Tibial nerve (tissue), 4 donors: Measurements from ENCODE around the gene SIMC1. TPM values are rescaled to one million over a fixed set of nuclear protein-coding genes. Genes with fewer than 3 reads are reported as not detected.
"Not testable (repeated sequence)": the region's sequence is repeated elsewhere in the genome, so short reads cannot be mapped to it uniquely, and the experiment has no call there.

Experiments used
- DNase-seq, 2 donors: peaks; one replicate each; pipeline ENCODE4 v3.0.0-alpha.2; 2019; ENCODE audit warnings: low spot score in 2 of 2
- H3K27ac ChIP-seq, 4 donors: fragments of 200-600 bp; sonication (generic) in 3 of 4; one replicate each; pipeline ENCODE4 v1.5.1; 2017 to 2019; ENCODE audit warnings: mild to moderate bottlenecking in 1 of 4
- H3K27me3 ChIP-seq, 2 donors: fragments of 200-600 bp; sonication (generic) in 1 of 2; one replicate each; pipeline versions ENCODE4 v1.5.1 to v1.6.0; 2017 to 2019
- H3K36me3 ChIP-seq, 3 donors: fragments of 200-600 bp; sonication (generic); one replicate each; pipeline ENCODE4 v1.5.1; 2018 to 2019
- H3K4me1 ChIP-seq, 4 donors: fragments of 200-600 bp; sonication (generic) in 3 of 4; one replicate each; pipeline ENCODE4 v1.5.1; 2017 to 2019
- H3K4me3 ChIP-seq, 4 donors: fragments of 200-600 bp; sonication (generic) in 3 of 4; one replicate each; pipeline ENCODE4 v1.5.1; 2017 to 2019; ENCODE audit warnings: mild to moderate bottlenecking in 1 of 4, moderate library complexity in 1 of 4
- H3K9me3 ChIP-seq, 4 donors: fragments of 200-600 bp; sonication (generic) in 3 of 4; one replicate each; pipeline ENCODE4 v1.5.1; 2017 to 2019
- EP300 ChIP-seq, 2 donors: sonication (generic); formaldehyde crosslinking; IDR thresholded peaks; one replicate each; pipeline ENCODE4 v1.6.1; 2017; ENCODE audit warnings: antibody characterized with exemption in 2 of 2, mild to moderate bottlenecking in 1 of 2
- POLR2A ChIP-seq, 2 donors: fragments of 450-650 bp; IDR thresholded peaks; one replicate each; pipeline ENCODE4 v1.6.1; 2017; ENCODE audit warnings: antibody characterized with exemption in 2 of 2, mild to moderate bottlenecking in 2 of 2, moderate library complexity in 2 of 2
- WGBS, 2 donors: methylation state at CpG; one replicate each; pipeline ENCODE4 v1.1.5; 2018; 5-methylcytosine and 5-hydroxymethylcytosine counted together
- total RNA-seq, 4 donors: library from RNA; depleted of rRNA; stranded (reverse); fragments of >200 nt; gene quantifications; one replicate each; pipeline ENCODE4 v1.1.0, GENCODE V29; 2016
- TF ChIP-seq, protein P1 (sequence below), 5 experiments: fragments of 200-600 bp in 3 of 5; fragments of 450-650 bp in 2 of 5; sonication (generic) in 3 of 5; IDR thresholded peaks; one replicate each; pipeline ENCODE4 v1.5.1; 2016 to 2019; ENCODE audit warnings: antibody characterized with exemption in 5 of 5, mild to moderate bottlenecking in 3 of 5, moderate library complexity in 2 of 5

Gene SIMC1
- total RNA-seq, 4 donors from 2014 or later = 3.7 to 11.1 (median 8.2) TPM

DNA sequence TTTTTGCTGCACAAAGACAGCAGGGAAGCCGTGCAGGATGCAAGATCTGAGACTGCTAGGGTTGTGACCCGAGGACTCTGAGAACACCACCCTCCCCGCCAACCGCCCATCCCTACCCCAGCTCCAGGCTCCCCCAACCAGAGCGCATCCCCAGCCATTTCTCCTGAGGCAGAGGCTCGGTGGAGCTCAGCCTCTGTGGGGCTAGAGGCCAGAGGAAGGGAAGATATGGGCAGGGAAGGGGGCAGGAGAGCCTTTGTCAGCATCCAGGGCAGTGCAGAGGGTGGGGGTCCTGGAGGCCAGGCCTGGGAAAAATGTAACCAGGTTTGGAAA is 43.2 kb upstream of the SIMC1 start:
- H3K4me1 ChIP-seq = peaks cover 0 to 11% (median 0%) of the 10 kb centered on the region in 4 donors
- 3 to 6% methylated on average over 3 to 6 of the region's 6 CpGs for WGBS, 2 donors
- H3K36me3 ChIP-seq, H3K27ac ChIP-seq, H3K4me3 ChIP-seq, H3K9me3 ChIP-seq, DNase-seq: not testable (repeated sequence)
- peaks cover 0 to 37% of the 10 kb centered on the region in 2 donors for H3K27me3 ChIP-seq

GRCh38 chr5:176195487-176196207 is 42.6 kb upstream of the SIMC1 start:
- DNase-seq, H3K4me3 ChIP-seq, H3K9me3 ChIP-seq, H3K27ac ChIP-seq, H3K36me3 ChIP-seq: not testable (repeated sequence)
- Histone ChIP-seq H3K27me3 (peaks cover 0 to 37% of the 10 kb centered on the region in 2 donors), H3K4me1 (peaks cover 0 to 11% (median 0%) of the 10 kb centered on the region in 4 donors)
- 39 to 60% methylated on average over 7 to 8 of the region's 8 CpGs for WGBS, 2 donors

DNA sequence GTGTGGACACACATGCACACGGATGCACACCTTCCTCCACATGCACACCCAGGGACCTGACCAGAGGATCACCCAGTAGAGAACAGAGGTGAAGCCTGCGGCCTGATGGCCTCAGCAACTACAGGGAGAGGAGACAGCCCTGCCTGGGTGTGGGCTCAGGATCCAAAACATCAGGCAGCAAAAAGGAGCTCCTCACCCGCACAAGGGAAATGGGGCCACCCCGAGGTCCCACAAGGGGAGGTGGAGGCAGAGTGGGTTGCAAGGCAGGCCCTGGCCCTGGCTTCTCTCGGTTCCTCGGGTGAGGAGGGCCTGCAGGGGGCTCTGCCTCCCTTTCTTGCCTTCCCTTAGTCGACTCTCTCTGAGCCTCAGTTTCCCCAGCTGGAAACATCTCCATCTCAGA is 41.4 kb upstream of the SIMC1 start:
- H3K27ac ChIP-seq, H3K4me3 ChIP-seq, DNase-seq, H3K36me3 ChIP-seq, H3K9me3 ChIP-seq: not testable (repeated sequence)
- 62 to 72% methylated on average over 6 of the region's 7 CpGs for WGBS, 2 donors
- Histone ChIP-seq H3K4me1 (peaks cover 0 to 11% (median 0%) of the 10 kb centered on the region in 4 donors), H3K27me3 (peaks cover 0 to 34% of the 10 kb centered on the region in 2 donors)

- not testable (repeated sequence) for DNase-seq, H3K36me3 ChIP-seq, H3K9me3 ChIP-seq, H3K27ac ChIP-seq, H3K4me3 ChIP-seq
- WGBS, 2 donors = 25 to 32% methylated on average over 6 of the region's 6 CpGs
- Histone ChIP-seq H3K27me3 (peaks cover 0 to 30% of the 10 kb centered on the region in 2 donors), H3K4me1 (peaks cover 0 to 11% (median 0%) of the 10 kb centered on the region in 4 donors)
Measured at GRCh38 chr5:176197234-176197858, 40.9 kb upstream of the SIMC1 start.

- Histone ChIP-seq H3K27me3 (peaks cover 0 to 25% of the 10 kb centered on the region in 2 donors), H3K4me1 (peaks cover 0 to 11% (median 0%) of the 10 kb centered on the region in 4 donors)
- not testable (repeated sequence) for H3K27ac ChIP-seq, H3K4me3 ChIP-seq, H3K36me3 ChIP-seq, H3K9me3 ChIP-seq, DNase-seq
- 75 to 78% methylated on average over 2 of the region's 2 CpGs for WGBS, 2 donors
Measured at GRCh38 chr5:176198299-176198698, 39.9 kb upstream of the SIMC1 start.

- not testable (repeated sequence) for H3K36me3 ChIP-seq, DNase-seq, H3K9me3 ChIP-seq, H3K27ac ChIP-seq, H3K4me3 ChIP-seq
- Histone ChIP-seq H3K4me1 (peaks cover 0 to 10% (median 0%) of the 10 kb centered on the region in 4 donors), H3K27me3 (peaks cover 0 to 25% of the 10 kb centered on the region in 2 donors)
- WGBS, 2 donors = 2 to 6% methylated on average over 26 to 32 of the region's 72 CpGs
Measured at GRCh38 chr5:176198991-176199733, 39.1 kb upstream of the SIMC1 start.

DNA sequence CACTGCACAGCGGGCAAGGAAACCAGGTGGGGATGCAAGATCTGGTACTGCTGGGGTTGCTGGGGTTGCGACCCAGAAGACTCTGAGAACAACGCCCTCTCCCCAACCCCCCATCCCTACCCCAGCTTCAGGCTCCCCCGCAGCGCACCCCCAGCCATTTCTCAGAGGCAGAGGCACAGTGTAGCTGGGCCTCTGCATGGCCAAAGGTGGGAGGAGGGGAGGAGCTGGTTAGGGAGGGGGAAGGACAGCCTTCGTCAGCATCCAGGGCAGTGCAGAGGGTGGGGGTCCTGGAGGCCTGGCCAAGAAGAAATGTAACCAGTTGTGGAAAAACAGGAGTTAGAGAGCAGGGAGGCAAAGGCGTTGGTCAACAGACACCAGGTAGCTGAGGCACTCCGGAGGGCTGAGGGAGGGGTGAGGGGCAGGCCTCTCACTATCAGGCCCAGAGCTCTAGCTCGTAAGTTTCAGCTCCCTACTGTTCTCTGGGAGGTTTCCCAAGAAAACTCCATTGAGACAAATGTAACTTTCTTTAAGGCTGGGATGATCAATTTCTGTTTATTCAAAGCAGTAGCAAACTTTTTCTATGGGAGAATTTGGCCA is 38.3 kb upstream of the SIMC1 start:
- not testable (repeated sequence) for DNase-seq, H3K9me3 ChIP-seq, H3K27ac ChIP-seq, H3K4me1 ChIP-seq, H3K4me3 ChIP-seq, H3K36me3 ChIP-seq
- WGBS, 2 donors = 9 to 18% methylated on average over 4 to 7 of the region's 9 CpGs
- peaks cover 0 to 23% of the 10 kb centered on the region in 2 donors for H3K27me3 ChIP-seq

GRCh38 chr5:176201811-176202210 is 36.4 kb upstream of the SIMC1 start:
- peaks cover 0 to 8% (median 0%) of the 10 kb centered on the region in 4 donors for H3K4me1 ChIP-seq
- H3K27me3 ChIP-seq = peaks cover 0 to 21% of the 10 kb centered on the region in 2 donors
- no peak overlapping the region for H3K4me3 ChIP-seq
- no peak for DNase-seq
- TF ChIP-seq, protein P1, sequence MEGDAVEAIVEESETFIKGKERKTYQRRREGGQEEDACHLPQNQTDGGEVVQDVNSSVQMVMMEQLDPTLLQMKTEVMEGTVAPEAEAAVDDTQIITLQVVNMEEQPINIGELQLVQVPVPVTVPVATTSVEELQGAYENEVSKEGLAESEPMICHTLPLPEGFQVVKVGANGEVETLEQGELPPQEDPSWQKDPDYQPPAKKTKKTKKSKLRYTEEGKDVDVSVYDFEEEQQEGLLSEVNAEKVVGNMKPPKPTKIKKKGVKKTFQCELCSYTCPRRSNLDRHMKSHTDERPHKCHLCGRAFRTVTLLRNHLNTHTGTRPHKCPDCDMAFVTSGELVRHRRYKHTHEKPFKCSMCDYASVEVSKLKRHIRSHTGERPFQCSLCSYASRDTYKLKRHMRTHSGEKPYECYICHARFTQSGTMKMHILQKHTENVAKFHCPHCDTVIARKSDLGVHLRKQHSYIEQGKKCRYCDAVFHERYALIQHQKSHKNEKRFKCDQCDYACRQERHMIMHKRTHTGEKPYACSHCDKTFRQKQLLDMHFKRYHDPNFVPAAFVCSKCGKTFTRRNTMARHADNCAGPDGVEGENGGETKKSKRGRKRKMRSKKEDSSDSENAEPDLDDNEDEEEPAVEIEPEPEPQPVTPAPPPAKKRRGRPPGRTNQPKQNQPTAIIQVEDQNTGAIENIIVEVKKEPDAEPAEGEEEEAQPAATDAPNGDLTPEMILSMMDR (IDR thresholded peaks at IDR 0.05) = no peak
- TF ChIP-seq POLR2A (IDR thresholded peaks at IDR 0.05) (no peak), EP300 (IDR thresholded peaks at IDR 0.05) (no peak)
- no peak overlapping the region for H3K27ac ChIP-seq
- H3K9me3 ChIP-seq = no peaks in the 10 kb centered on the region
- 89 to 92% methylated on average over 8 of the region's 8 CpGs for WGBS, 2 donors
- no peaks in the 10 kb centered on the region for H3K36me3 ChIP-seq
